Stomach smooth muscle (tissue), 2 donors: ENCODE measurements around the gene TMUB1.

Source experiments
- H3K27ac ChIP-seq: one replicate; pipeline ENCODE4 v1.7.0; 2013; ENCODE audit warnings: mild to moderate bottlenecking, low read length, inconsistent platforms
- H3K27me3 ChIP-seq, 2 donors: one replicate each; pipeline ENCODE4 v1.7.0; 2013; ENCODE audit warnings: low read length in 2 of 2; ENCODE audit not compliant: insufficient read depth in 2 of 2, control insufficient read depth in 1 of 2
- H3K36me3 ChIP-seq, 2 donors: one replicate each; pipeline ENCODE4 v1.7.0; 2013; ENCODE audit warnings: low read length in 2 of 2; ENCODE audit not compliant: control insufficient read depth in 2 of 2, insufficient read depth in 2 of 2
- H3K4me1 ChIP-seq: one replicate; pipeline ENCODE4 v1.7.0; 2013; ENCODE audit warnings: low read length; ENCODE audit not compliant: control insufficient read depth, insufficient read depth
- H3K4me3 ChIP-seq, 2 donors: one replicate each; pipeline ENCODE4 v1.7.0; 2013; ENCODE audit warnings: low read length in 2 of 2
- H3K9ac ChIP-seq, 2 donors: one replicate each; pipeline ENCODE4 v1.7.0; 2013; ENCODE audit warnings: low read length in 2 of 2, mild to moderate bottlenecking in 1 of 2
- H3K9me3 ChIP-seq, 2 donors: one replicate each; pipeline ENCODE4 v1.7.0; 2013; ENCODE audit warnings: low read length in 2 of 2; ENCODE audit not compliant: control insufficient read depth in 2 of 2
- donor health status: healthy.
- donor health status: Pancreatic carcinoma.

TMUB1 gene

GRCh38 chr7:151074817-151075661 lies 8.3 kb downstream of the TMUB1 start:
- no peak overlapping the region for H3K4me3 ChIP-seq
- peaks cover 23 to 38% of the 10 kb centered on the region in 2 donors for H3K36me3 ChIP-seq

GRCh38 chr7:151073990-151074389 lies 9.3 kb downstream of the TMUB1 start:
- H3K27me3 ChIP-seq: no peaks in the 10 kb centered on the region
- peaks cover 11% of the 10 kb centered on the region for H3K4me1 ChIP-seq
- no peaks in the 10 kb centered on the region for H3K9me3 ChIP-seq
- H3K9ac ChIP-seq: no peak overlapping the region
- H3K36me3 ChIP-seq: peaks cover 33 to 46% of the 10 kb centered on the region in 2 donors
- no peak overlapping the region for H3K4me3 ChIP-seq
- H3K27ac ChIP-seq: no peak overlapping the region

More at GRCh38 chr7:151074817-151075661, 8.3 kb downstream of the TMUB1 start:
- Histone ChIP-seq H3K27ac (no peak overlapping the region), H3K4me1 (peaks cover 21% of the 10 kb centered on the region), H3K9ac (no peak overlapping the region), H3K27me3 (no peaks in the 10 kb centered on the region), H3K9me3 (no peaks in the 10 kb centered on the region)

- Histone ChIP-seq H3K36me3 (peaks cover 49 to 57% of the 10 kb centered on the region in 2 donors), H3K4me3 (no peak overlapping the region), H3K9me3 (no peaks in the 10 kb centered on the region), H3K4me1 (no peaks in the 10 kb centered on the region), H3K27ac (no peak overlapping the region), H3K27me3 (no peaks in the 10 kb centered on the region), H3K9ac (no peak overlapping the region)
Measured at GRCh38 chr7:151071032-151071866, 12.0 kb downstream of the TMUB1 start.

- Histone ChIP-seq H3K9me3 (no peaks in the 10 kb centered on the region), H3K4me3 (no peak overlapping the region), H3K36me3 (peaks cover 51 to 53% of the 10 kb centered on the region in 2 donors), H3K9ac (no peak overlapping the region), H3K27me3 (no peaks in the 10 kb centered on the region), H3K27ac (no peak overlapping the region), H3K4me1 (no peaks in the 10 kb centered on the region)
Measured at GRCh38 chr7:151070574-151070960, 12.7 kb downstream of the TMUB1 start.

- H3K36me3 ChIP-seq: peaks cover 52 to 54% of the 10 kb centered on the region in 2 donors
- H3K4me1 ChIP-seq: no peaks in the 10 kb centered on the region
- H3K4me3 ChIP-seq: no peak overlapping the region
- H3K9me3 ChIP-seq: no peaks in the 10 kb centered on the region
- H3K9ac ChIP-seq: no peak overlapping the region
- no peaks in the 10 kb centered on the region for H3K27me3 ChIP-seq
- no peak overlapping the region for H3K27ac ChIP-seq
Measured at GRCh38 chr7:151069841-151070573, 13.3 kb downstream of the TMUB1 start.

- Histone ChIP-seq H3K9me3 (no peaks in the 10 kb centered on the region), H3K4me3 (no peak overlapping the region), H3K36me3 (peaks cover 48 to 49% of the 10 kb centered on the region in 2 donors), H3K4me1 (peaks cover 3% of the 10 kb centered on the region), H3K27me3 (no peaks in the 10 kb centered on the region), H3K27ac (no peak overlapping the region), H3K9ac (no peak overlapping the region)
Measured at GRCh38 chr7:151068069-151068773, 15.1 kb downstream of the TMUB1 start.

DNA sequence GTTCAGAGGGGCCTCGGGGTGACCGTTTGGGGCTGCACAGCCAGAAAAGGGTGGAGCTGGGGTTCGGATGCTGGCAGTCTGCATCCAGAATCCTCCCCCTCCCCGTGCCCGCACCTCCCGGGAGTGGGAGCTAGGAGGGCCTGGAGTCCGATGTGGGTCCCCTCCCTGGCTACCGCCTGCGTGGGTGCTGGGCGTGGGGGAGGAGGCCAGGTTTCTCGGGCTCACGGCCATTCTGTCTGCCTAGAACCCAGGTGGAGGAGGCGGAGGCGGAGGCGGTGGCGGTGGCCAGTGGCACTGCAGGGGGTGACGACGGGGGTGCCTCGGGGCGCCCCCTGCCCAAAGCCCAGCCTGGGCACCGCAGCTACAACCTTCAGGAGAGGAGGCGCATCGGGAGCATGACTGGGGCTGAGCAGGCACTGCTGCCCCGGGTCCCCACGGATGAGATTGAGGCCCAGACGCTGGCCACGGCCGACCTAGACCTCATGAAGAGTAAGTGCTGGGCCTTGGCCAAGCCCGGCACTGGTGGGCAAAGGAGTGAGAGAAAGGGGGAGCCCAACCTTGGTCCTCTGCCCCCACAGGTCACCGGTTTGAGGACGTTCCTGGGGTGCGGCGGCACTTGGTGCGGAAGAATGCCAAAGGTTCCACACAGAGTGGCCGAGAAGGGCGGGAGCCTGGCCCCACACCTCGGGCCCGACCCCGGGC lies 16.9 kb downstream of the TMUB1 start:
- Histone ChIP-seq H3K36me3 (peaks cover 42 to 44% of the 10 kb centered on the region in 2 donors), H3K4me1 (peaks cover 19% of the 10 kb centered on the region), H3K27me3 (no peaks in the 10 kb centered on the region), H3K9me3 (no peaks in the 10 kb centered on the region), H3K9ac (no peak overlapping the region), H3K4me3 (no peak overlapping the region), H3K27ac (no peak overlapping the region)

- peaks cover 39% of the 10 kb centered on the region in 2 donors for H3K36me3 ChIP-seq
- no peaks in the 10 kb centered on the region for H3K9me3 ChIP-seq
- no peak overlapping the region for H3K27ac ChIP-seq
- H3K9ac ChIP-seq: no peak overlapping the region
- H3K4me3 ChIP-seq: no peak overlapping the region
- H3K4me1 ChIP-seq: peaks cover 28% of the 10 kb centered on the region
- no peaks in the 10 kb centered on the region for H3K27me3 ChIP-seq
Measured at GRCh38 chr7:151065516-151065915, 17.8 kb downstream of the TMUB1 start.

DNA sequence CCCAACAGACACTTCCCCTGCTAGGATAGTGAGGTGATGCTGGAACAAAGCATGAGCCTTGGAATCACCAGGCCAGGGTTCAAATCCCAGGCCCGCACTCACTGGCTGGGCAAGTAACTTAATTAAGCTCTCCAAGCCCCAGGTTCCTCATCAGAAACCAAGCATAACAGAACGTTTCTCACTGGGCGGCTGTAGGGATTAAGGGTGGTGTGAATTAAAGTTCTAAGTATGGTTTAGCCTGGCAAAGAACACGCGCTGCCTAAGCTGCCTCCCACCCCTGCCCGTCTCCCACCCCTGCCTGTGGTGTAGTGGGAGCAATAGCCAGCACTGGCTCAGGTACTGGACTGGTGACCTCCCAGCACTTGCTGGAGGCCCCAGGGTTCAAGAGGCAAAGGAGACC lies 18.3 kb downstream of the TMUB1 start:
- Histone ChIP-seq H3K9me3 (no peaks in the 10 kb centered on the region), H3K4me1 (peaks cover 31% of the 10 kb centered on the region), H3K27me3 (no peaks in the 10 kb centered on the region), H3K9ac (no peak overlapping the region), H3K27ac (no peak overlapping the region), H3K4me3 (no peak overlapping the region), H3K36me3 (peaks cover 34% of the 10 kb centered on the region in 2 donors)
